Kidney capillary endothelial cell (primary cell): ENCODE results near the gene NRXN3.
"Not testable (repeated sequence)": the region's sequence is repeated elsewhere in the genome, so short reads cannot be mapped to it uniquely, and the experiment has no call there.

ENCODE experiments used
- DNase-seq: peaks from one replicate; pipeline ENCODE4 v3.0.0-alpha.2; 2018; ENCODE audit warnings: low spot score

NRXN3 gene

GRCh38 chr14:79077096-79077495 is 906.9 kb downstream of the NRXN3 start:
- no peak for DNase-seq

GRCh38 chr14:79080040-79080439 is 909.9 kb downstream of the NRXN3 start:
- DNase-seq: no peak

- DNase-seq: no peak
Observed at GRCh38 chr14:79082883-79083282, 912.7 kb downstream of the NRXN3 start.

- DNase-seq: no peak
Observed at GRCh38 chr14:79083356-79083755, 913.2 kb downstream of the NRXN3 start.

- no peak for DNase-seq
Observed at GRCh38 chr14:79084861-79085260, 914.7 kb downstream of the NRXN3 start.

GRCh38 chr14:79089576-79089975 is 919.4 kb downstream of the NRXN3 start:
- DNase-seq: no peak

- no peak for DNase-seq
Observed at GRCh38 chr14:79090641-79091180, 920.5 kb downstream of the NRXN3 start.

GRCh38 chr14:79091381-79091963 is 921.3 kb downstream of the NRXN3 start:
- DNase-seq: no peak

GRCh38 chr14:79093531-79093930 is 923.4 kb downstream of the NRXN3 start:
- DNase-seq: no peak

GRCh38 chr14:79094951-79095350 is 924.8 kb downstream of the NRXN3 start:
- no peak for DNase-seq

GRCh38 chr14:79096811-79097210 is 926.6 kb downstream of the NRXN3 start:
- no peak for DNase-seq

- no peak for DNase-seq
Observed at GRCh38 chr14:79098324-79098723, 928.2 kb downstream of the NRXN3 start.

GRCh38 chr14:79100578-79100977 is 930.4 kb downstream of the NRXN3 start:
- DNase-seq: no peak

GRCh38 chr14:79101388-79101787 is 931.2 kb downstream of the NRXN3 start:
- DNase-seq: no peak

- DNase-seq: no peak
Observed at GRCh38 chr14:79103764-79104163, 933.6 kb downstream of the NRXN3 start.

GRCh38 chr14:79110564-79110963 is 940.4 kb downstream of the NRXN3 start:
- DNase-seq: not testable (repeated sequence)

GRCh38 chr14:79111987-79112501 is 941.9 kb downstream of the NRXN3 start:
- DNase-seq: no peak

- no peak for DNase-seq
Observed at GRCh38 chr14:79117561-79117960, 947.4 kb downstream of the NRXN3 start.

- DNase-seq: no peak
Observed at GRCh38 chr14:79118291-79118690, 948.1 kb downstream of the NRXN3 start.

GRCh38 chr14:79134361-79134760 is 964.2 kb downstream of the NRXN3 start:
- DNase-seq: no peak

GRCh38 chr14:79136071-79137044 is 966.2 kb downstream of the NRXN3 start:
- no peak for DNase-seq

GRCh38 chr14:79137045-79137430 is 966.9 kb downstream of the NRXN3 start:
- no peak for DNase-seq

GRCh38 chr14:79137836-79138235 is 967.7 kb downstream of the NRXN3 start:
- no peak for DNase-seq
